22Rv1 (cell line): Measurements from ENCODE around the gene GPR155.

ENCODE experiments used
- CTCF ChIP-seq: fragments of 450-650 bp; IDR thresholded peaks from 2 replicates; pipeline ENCODE4 v1.5.1; 2017; ENCODE audit warnings: mild to moderate bottlenecking
- ZFX ChIP-seq: fragments of 450-650 bp; IDR thresholded peaks from 2 replicates; pipeline ENCODE4 v1.6.1; 2017; ENCODE audit warnings: antibody characterized with exemption, borderline replicate concordance

GRCh38 chr2:174403628-174404027, 83.2 kb downstream of the GPR155 start:
- TF ChIP-seq CTCF = no peak
- TF ChIP-seq ZFX = no peak
